Measurements from ENCODE around the gene OLFM3.

Gene OLFM3

DNA sequence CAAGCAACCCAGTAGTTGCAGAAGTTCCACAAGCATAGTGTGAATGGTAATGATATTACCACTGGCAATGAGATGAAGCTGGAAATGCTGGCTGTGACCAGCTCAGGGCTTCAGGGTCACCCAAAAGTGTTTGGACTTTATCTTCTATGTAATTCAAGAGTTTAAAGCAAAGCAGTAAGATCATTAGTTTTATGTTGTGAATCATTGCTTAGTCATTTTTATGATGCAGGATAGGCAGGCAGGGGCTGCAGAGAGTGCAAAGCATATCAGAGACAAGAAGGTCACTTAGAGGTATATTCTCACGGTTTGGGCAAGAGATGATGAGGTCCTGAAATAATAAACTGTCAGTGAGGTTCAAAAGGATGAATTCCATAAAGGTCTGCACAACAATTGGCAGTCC is 147.4 kb downstream of the OLFM3 start:
- no peak for DNase-seq (ENCODE audit: low spot score)

DNA sequence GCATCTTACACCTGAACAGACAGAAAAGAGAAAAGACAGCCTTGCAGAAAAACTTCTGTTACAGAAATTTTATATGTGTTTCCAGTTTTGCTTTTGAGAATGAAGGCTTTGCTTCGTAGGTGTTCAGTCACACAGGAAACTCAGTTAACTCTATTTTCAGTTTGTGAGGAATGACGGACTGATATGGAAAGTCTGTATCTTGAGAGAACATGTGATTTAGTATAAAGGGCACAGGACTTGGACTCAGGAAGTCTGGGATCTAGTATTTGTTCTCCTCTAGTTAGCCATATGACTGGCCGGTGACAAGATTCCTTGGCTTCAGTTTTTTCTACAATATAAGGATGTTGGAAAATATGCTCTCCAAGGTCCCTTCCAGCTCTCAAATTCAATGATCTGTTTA is 149.1 kb downstream of the OLFM3 start:
- DNase-seq (ENCODE audit: low spot score) = no peak

DNA sequence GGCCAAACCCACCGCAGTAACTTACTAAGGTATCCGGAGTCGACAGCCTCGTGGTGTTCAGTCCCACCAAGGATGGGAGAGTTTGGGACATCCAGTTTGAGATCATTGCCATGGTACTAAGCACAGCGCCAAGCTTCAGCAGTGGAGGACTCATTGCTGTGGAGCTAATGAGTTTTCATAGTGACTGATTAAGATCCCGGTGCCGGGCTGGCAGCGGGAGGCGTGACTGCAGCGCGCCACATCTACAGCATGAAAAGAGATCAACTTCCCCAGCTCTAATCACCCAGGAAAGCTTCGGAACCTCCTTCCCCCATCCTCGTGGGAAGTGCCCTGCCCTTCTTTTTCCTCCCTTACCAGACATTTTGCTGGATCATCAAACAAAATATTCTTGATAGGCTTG is 149.9 kb downstream of the OLFM3 start:
- no peak for DNase-seq (ENCODE audit: low spot score)

- no peak for DNase-seq (ENCODE audit: low spot score)
These were observed 153.6 kb downstream of the OLFM3 start for GRCh38 chr1:101843160-101843559.

- no peak for DNase-seq (ENCODE audit: low spot score)
These were observed 154.9 kb downstream of the OLFM3 start for GRCh38 chr1:101841824-101842223.

- no peak for DNase-seq (ENCODE audit: low spot score)
These were observed 160.7 kb downstream of the OLFM3 start for GRCh38 chr1:101835988-101836387.

- DNase-seq (ENCODE audit: low spot score) = no peak
These were observed 163.4 kb downstream of the OLFM3 start for GRCh38 chr1:101833312-101833711.

DNA sequence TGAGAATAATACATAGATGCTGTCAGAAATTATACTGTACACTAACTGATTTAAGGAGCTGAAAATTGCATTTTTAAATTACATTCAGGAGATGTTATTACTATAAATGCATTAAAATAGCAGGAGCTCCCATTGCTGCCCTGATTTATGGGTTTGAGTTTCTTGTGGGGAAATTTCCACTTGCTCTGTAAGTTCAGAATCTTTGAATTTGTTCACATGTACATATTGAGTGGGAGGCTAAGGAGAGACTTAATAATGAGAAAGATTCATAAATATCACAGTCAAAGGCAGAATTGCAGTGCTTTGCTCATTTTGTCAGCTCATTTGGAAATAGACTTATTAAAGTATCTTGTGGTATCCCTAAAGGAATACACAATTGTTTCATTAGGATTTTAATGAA is 170.3 kb downstream of the OLFM3 start:
- no peak for DNase-seq (ENCODE audit: low spot score)

DNA sequence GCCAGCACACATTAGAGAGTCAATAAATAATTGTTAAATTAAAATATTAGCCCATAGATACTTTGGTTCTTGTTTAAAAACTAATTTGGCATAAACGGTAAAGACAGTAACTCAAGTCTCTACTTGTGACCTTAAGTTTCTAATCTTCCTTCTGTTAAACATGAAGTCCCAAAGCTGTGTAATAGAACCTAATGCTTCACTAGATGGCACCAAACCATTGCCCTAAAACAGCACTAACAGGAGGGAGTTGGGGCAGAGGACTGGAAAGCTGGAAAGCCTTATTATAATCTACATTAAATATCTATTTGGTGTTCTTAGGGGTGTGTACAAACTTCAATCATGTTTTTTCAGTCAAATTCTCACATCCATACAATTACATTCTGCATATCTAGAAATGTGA is 176.7 kb downstream of the OLFM3 start:
- no peak for DNase-seq (ENCODE audit: low spot score)

DNA sequence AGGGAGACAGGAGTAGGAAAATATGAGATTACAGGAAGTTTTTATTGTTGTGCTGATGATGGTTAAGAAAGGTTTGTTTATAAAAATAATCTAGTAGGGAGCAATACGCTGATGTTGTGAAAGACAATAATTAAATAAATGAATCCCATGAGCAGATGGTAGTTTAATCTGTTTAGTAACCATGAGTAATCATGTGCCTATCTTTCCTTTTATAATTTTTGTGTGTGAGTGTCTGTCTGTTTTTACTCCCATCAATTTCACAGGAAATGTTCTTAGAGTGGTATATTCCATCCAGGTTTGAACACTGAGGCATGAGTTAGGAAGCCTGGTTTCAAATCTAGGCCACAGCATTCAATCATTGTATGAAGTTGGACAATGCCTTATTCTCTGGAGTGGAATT is 180.5 kb downstream of the OLFM3 start:
- DNase-seq (ENCODE audit: low spot score) = no peak

GRCh38 chr1:101798417-101798816 is 198.3 kb downstream of the OLFM3 start:
- no peak for DNase-seq (ENCODE audit: low spot score)

- no peak for DNase-seq (ENCODE audit: low spot score)
These were observed 199.0 kb downstream of the OLFM3 start for GRCh38 chr1:101797722-101798121.

DNA sequence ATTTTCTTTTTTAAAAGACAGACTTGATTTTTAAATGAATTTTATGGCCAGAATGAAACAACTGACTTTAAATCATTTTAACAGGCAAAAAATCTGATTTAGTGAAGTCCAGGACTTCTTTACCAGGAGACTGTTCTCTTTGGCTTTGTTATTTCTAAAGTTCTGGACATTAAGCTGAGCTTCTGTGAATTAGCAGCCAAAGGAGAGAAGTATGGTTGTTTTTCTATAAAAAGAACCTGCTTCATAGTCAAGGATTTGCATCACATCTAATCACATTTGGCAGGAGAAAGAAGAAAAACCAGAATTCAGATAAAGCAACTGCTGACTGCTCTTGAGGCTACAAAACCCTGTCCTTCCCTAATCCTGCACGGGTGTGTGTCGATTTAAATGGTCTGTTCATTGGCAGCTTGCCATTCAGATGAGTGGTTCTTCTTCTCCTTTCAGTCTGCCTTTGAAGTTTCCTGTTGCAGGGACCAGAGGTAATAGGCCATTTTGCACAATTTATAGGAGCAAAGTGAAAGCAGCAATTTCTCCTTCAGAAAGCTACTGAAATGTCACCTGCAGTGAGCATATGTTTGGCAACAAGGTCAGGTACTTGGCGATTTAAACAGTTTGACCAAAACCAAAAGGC is 215.4 kb downstream of the OLFM3 start:
- DNase-seq (ENCODE audit: low spot score) = no peak

DNA sequence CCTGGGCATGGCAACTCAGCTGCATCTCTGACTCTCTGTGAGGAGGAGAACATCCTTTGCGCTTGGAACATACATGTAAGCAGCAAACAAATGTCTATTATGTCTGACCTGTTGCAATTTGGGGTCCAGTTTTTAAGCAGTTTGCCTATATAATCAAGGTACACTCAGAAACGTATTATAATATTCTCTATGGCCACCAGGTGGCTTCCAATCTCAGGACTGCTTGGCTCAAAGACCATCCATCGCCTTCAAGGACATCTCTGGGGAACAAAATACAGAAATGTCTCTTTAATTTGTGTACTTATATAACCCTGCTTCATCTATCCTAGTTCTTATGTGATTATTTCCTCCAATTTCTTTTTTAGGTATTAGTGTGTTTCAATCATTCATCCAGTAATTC is 227.2 kb downstream of the OLFM3 start:
- no peak for DNase-seq (ENCODE audit: low spot score)

- DNase-seq (ENCODE audit: low spot score) = no peak
These were observed 238.7 kb downstream of the OLFM3 start for GRCh38 chr1:101757985-101758384.

DNA sequence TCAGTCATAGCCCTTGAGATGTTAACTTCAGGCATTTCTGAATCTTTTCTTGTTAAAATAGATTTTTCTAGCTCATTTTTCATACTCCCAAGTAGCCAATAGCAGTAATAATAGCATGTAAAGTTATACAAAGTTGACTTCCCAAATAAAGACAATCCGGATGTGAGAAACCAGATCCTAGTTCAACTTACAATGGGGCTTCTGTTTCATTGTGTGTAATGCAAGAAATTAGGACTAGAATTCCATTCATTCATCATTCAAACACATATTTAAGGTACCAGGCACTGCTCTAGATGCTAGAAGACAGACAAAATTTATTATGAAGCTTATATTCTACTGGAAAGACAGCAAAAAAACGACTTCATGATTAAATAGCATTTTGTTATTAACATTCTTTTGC is 240.3 kb downstream of the OLFM3 start:
- no peak for DNase-seq (ENCODE audit: low spot score)
